Activated gamma-delta T cell (primary cell): Measurements from ENCODE around the gene CTRB1.
"Not testable (repeated sequence)": the region's sequence is repeated elsewhere in the genome, so short reads cannot be mapped to it uniquely, and the experiment has no call there.

Experiments
- DNase-seq: peaks from one replicate; lab custom pipeline; 2025; lab: John Stamatoyannopoulos, UW

Gene CTRB1

DNA sequence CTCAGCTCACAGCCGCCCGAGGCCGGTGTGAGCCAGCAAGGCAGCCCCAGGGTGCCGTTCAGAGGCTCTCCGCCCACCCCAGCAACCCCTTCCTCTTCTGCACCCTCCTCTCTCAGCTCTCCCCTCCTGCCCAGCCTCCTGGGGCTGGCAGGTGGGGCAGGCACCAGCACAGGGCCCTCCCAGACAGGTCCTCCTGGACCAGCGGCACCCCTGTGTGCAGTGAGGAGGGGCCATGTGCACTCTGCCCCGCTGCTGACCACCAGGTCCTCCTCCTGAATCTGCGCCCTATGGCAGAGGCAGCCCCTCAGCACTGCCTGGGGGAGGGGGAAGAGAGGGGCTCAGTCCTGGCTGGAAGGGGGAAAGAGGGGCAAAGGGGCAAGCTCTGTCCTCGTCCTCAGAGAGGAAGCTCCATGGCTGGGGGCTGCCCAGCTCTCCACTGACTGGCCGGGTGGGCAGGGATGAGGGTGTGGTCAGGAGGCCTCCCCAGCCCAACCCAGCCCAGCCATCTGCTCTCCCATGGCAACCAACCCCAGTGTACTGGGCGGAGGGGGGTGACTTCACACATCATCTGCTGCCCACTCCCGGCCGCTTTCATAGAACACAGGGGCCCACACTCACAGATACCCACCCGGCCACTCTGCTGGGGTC, 38.0 kb downstream of the CTRB1 start:
- no peak for DNase-seq

DNA sequence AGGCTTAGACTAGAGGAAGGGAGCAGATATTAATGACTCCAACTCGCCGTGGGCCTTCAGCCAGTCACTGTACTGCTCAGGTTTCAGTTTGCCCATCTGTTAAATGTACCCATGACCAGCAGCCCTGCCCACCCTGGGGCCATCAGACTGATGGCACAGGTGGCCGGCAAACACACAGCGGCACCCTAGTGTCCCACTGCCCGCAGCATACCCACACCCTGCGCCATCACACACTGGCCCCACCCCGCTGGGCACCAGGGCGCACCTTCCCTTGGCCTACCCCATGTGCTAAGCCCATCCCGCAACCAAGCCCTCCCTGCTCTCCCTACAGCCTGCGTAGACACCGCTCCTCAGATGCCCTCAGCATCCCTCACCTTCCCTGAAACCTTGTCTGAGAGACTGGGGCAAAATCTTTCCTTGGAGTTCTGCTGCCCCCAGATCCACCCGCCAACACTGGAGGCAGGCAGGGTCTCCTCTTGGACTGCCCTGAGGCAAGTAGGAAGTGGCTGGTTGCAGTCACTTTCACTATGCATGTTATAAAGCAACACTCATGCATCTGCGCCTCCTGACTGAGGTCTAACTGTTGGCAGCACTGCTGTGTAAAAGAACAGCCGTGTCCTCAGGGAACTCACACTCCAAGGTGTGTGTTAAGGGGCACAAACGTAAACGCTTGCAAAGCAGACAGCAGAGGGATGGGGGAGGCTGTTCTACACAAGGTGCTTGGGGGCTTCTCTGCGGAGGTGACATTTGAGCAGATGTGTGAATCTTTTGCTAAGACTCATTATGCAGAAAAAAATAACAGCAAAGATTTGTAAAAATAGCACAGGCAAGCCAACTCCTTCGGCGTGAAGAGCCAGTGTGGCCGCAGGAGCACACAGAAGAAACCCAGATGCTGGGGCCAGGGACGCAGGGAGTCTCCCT, 39.4 kb downstream of the CTRB1 start:
- DNase-seq: no peak

DNA sequence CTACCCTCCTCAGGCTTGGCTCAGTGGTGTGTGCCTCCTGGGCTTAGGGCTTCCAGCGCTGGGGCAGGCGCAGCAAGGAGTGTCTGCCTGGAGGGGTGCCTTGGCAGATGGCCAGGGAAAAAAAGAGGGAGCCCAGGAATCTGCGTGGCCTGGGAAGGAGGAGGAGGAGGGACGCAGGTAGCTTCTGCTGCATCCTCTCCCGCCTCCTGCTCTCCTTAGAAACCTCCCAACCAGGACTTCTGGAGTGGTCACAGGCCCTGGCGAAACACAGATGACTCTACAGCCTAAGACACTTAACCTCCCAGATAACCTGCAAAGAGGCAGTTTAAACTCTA, 40.0 kb downstream of the CTRB1 start:
- DNase-seq: no peak

DNA sequence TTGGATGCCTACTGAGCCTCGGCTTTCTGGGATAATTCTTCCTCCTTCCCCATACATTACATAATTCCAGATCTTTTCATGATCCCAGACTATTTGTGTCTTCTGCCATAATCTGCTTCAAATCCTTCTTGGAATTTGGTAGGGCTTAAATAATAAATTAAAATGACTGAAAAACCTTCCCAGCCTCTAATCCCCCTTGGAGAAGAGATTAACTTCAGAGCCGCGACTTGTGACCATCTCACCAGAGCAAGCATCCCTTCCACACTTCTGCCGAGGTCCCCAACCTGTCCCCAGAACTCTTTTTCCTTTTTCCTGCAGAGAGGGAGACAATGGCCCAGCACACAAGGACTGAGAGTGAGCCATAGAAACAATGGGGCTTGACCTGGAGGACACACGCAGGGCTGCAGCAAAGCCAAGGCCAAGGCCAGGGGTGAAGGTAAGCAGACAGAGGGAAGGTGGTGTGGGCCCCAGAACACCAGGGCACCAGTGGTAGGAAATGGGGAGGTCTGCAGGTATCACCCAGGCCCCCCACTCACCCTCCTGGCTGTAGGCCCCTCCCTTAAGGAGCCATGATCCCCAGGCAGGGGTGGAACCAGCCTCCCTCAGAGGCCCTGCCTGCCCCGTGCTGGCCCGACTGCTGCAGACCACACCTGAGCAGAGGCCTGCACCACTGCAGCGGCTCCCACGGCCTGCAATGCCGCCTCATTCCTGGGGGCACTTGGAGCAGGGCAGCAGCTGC, 42.2 kb downstream of the CTRB1 start:
- no peak for DNase-seq

DNA sequence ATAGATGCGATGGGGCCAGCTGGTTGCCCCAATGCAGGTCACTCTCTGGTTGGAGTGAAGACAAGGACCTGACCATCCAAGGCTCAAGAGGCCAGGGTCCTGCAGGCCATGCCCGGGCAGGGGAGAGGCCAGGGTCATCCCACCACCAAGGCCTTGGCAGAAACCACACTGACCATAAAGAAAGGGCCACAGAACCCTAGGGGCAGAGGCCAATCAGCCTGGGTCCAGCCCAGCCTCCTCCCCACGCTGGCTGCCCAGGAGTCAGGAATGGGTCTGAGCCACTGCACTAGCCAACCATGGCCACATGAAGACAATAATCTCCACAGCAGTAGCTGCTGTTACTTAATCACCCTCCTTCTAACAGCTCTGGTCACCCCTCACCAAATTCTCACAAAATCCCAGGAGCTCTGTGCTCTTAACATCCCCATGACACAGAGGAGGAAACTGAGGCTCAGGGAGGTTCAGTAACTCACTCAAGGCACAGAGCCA, 42.8 kb downstream of the CTRB1 start:
- DNase-seq: no peak

DNA sequence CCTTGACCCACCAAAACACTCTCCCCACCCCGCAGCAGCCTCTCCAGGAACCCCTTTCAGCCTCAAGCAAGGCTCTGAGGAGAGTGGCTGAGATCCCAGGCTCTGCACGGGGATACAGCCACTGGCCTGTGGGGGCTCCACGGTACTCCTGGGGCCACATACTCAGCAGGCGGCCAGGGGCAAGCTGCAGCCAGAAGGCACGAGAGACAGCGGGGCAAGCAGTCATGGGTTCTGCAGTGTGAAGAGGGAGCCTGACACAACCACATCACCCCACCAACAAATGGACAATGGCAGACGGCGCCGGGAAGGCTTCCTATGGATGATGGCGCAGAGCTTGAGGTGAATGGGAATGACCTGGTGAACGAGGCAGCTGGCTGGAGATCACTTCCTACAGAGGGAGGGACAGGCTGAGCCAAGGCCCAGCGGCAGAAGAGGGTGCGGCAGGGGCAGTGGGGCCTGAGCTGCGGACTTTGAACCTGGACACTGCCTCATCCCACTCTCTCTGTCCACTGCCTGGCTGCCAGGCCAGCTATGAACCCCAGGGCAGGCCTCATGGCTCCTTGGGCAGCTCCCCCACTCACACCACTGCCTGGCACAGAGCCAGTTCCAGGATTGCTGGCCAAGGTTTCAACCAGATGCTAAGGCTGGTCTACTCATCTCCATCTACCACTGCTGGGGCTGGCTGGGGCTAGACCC, 43.5 kb downstream of the CTRB1 start:
- DNase-seq: no peak

DNA sequence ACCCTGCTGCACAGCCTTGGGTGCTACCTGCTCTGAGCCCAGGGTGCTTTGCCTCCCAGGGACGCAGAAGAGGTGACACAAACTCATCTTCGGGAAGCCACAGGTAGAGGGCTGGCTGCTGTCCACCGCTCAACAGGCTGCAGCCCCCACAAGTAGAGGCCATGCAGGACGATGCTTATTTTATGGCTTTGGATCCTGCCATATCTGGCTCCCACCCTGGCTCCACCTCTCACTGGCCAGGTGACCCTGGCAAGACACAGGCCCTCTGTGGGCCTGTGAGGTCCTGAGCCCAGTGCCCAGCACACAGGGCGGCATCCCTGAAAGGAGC, 44.0 kb downstream of the CTRB1 start:
- no peak for DNase-seq

DNA sequence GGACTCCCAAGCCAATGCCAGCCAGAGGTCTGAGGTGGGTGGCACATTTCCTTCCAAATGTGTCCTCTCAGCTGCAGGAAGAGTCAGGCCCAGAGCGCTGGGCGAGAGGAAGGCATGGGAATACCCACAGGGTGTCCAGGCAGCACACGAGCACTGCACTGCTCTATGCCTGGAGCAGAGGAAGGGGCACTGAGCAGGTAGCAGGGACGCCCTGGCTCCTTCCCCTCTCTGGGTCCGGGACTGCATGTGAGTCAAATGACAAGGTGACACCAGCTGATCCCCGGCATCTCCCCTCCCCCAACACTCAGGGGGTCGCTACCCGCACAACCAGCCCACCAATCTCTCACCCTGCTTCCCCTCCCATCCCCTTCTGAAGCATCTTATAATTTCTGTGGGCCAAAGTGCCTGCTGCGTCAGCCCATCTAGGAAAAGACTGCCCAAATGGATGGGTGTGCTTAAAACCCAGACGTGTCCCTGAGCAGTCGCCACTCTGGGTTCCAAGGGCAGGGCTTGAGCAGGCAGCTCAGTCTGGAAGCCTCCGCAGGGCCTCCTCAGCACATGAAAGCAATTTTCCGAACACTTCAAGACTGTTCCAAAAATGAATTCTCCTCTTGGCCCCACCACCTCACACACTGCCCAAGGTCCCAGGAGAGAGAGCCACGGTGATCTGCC, 44.6 kb downstream of the CTRB1 start:
- DNase-seq: no peak

DNA sequence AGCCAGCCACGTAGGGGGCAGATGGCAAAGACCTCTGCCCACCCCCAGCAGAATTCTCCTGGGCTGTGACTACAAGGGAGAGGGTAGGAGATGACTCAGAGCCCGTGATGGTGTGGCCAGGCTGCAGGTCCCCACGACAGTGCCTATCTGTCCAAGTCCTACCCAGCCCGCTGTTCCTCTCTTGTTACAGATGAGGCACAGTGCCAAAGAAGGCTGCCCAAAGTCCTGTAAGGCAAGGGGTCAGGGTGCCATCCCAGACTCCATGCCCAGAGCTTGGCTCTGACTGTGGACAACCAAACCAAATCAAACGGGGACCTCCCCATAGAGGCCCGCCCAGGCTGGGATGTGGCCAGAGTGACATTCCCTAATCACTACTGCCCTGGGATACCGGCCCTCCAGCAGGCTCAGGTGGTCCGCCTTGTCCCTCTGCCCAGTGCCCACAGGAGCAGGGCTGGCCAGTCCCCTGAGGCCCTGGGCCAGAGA, 45.2 kb downstream of the CTRB1 start:
- no peak for DNase-seq

DNA sequence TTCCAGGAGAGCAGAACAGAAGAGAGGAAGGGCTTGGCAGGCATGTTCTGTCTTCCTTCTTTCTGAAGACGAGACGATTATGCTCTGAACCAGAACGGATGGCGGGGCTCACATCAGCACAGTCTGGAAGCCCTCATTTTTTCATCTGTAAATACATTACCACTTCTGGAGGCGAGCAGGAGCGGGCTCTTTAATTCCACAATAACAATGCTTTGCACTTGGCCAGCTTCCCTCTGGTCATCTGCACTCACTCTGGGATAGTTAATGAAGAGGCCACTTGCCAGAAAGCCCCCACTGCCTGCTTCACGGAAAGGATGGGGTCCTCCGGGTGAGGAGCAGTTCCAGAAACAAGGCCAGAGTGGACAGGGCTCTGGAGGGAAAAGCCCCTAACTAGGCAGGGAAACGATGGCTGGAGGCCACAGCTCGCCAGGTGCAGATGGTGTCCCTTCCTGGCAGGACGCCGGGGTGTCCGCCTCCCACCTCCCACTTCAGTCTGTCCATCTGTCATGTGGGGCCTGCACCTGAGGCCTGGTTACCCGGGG, 45.7 kb downstream of the CTRB1 start:
- no peak for DNase-seq

DNA sequence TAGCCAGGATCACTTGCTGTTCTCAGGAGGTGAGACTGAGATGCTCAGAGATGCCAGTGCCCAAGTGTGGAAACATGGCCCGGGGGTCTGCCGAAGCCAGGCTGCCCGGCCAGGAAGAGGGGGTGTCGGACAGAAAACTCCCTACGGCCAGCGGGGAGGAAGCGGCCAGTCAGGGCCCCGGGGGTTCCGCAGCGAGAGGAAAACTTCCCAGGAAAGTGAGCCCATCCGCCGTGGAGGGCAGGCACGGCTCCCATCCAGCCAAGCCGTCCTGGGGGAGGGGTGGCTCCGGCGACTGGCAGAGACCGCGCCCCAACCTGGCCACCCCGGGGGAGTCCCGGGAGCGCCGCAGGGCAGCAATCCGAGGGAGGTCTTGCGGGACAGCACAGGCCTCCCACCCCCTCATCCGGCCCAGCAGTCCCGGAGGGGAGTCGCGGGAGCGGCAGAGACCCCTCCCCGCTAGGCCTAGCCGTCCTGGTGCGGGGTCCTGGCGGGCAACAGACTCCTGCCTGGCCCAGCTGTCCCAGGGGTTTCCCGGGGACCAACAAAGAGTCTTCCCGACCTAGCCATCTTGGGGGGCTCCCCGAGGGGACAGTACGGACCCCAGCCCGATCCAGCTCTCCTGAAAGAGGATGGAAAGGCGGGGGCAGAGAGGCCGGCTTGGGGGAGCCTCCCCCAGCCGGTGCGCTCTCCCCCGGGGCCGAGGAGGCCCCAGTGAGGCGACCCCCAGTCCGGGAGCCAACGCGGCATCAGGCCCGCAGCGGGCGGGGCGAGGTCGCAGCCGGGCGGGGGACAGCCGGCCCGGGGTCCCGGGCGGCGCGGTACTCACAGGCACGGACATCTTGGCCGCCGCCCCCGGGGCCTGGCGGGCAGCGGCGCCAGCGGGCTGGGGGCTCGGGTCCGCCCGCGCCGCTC, 46.5 kb downstream of the CTRB1 start:
- DNase-seq: no peak

DNA sequence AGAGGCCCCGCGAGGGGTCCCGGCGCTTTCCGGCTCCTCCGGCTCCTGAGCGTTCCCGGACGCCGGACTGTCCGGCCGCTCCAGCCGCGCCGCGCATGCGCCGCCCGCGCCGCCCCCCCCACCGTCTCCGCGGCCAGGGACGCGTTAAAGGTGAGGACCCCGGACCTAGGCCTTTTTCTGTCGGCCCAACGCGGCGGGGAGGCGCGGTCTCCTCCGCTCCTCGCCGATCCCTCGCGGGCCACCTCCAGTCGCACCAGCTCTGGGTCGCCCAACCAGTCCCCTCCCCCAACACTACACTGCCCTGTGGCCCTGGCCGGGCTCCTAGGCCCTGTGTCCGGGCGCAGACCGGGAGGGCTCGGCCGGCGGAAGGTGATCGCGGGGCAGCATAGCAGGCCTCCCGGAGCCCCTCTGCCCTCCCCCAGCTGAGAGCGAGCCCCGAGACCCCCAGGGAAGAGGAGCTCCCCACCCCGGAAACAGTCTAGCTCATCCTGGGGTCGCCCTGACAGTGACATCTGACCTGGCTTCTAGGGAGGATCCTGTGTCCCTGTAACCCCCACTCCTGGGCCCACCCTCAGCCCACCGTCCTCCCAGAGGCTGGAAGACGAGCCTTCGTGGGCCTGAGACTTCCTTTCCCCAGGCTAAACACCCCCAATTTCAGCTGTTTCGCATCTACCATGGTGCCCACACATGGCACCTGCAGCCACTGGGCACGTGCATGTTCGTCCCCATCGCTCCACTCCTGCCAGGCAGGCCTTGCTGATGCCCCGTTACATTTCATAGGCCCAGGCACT, 47.3 kb downstream of the CTRB1 start:
- DNase-seq: no peak

DNA sequence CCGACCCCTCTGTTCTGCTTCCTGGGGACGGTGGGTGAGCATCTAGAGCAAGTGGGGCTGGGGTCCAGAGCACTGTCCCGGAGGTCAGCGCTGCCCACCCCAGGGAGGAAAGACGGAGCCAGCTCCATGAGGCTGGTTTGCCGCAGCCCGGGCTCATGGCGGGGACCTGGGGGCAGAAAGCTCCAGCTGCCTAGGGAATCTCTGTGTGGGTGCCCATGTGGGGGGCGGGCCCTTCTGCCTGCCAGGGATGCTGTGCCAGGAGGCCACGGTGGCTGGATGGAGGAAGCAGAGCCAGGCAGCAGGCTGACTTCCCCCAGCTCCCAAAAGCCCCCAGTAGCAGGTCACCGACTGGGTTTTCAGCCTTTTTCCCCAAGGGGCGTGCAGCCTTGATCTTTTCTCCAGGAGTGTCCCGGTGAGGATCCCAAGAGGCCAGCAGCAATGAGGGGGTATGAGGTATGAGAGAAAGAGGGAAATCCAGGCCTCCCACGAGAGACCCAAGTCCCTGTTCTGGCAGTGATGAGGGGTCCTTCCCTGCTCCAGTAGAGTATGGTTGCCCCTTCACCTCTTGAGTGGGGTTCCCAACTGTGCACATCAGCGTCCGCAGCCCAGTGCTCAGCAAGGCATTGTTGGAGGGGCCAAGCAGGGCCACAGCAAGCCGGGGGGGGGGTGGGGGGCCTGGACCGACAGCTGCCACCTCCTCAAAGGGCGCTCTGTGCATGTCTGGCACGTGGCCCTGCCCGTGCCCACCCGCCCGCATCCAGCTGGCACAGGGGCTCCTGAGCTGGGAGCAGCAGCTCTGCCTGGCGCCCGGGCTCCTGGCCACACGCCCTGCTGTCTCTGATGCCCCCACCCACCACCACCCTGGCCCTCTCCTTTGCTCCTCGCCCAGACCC, 48.2 kb downstream of the CTRB1 start:
- no peak for DNase-seq

DNA sequence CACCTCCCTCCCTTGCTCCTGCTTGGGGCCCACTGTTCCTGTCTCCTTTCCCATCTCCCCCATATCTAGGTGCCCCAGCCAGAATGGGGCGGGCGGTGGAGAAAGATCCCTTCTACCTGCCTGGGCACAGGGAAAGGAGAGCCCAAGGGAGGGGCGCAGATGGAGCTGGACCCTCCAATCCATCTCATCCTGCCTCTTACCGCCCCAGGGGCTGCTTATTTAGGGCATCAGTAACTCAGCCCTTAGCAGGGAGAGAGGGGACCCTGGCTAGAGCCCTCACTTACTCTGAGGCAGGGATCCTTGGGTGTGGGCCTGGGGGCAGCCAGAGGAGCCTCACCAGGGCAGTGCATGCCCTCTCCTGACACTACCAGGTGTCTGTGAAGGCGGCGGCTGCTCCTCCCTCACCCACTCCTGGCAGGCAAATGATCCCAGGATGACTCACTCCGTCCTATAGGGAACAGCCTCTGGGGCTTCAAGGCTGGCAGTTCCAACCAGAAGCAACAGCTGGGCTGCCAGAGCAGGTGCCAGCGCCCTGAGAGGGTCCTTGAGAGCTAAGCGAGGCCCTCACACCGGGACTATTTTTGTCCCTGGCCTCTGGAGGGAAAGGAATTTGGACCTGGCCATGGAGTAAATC, 49.0 kb downstream of the CTRB1 start:
- no peak for DNase-seq

DNA sequence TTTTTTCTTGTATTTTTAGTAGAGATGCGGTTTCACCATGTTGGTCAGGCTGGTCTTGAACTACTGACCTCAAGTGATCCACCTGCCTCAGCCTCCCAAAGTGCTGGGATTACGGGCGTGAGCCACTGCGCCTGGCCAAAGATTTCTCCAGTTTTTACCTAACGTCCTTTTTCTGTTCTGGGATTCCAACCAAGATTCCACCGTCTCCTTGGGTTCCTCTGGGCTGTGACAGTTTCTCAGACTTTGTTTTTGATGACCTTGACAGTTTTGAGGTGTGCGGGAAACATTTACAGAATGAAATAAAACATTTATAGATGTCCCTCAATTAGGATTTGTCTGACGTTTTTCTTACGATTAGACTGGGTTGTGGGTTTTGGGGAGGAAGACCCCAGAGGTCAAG, 50.6 kb downstream of the CTRB1 start:
- not testable (repeated sequence) for DNase-seq

DNA sequence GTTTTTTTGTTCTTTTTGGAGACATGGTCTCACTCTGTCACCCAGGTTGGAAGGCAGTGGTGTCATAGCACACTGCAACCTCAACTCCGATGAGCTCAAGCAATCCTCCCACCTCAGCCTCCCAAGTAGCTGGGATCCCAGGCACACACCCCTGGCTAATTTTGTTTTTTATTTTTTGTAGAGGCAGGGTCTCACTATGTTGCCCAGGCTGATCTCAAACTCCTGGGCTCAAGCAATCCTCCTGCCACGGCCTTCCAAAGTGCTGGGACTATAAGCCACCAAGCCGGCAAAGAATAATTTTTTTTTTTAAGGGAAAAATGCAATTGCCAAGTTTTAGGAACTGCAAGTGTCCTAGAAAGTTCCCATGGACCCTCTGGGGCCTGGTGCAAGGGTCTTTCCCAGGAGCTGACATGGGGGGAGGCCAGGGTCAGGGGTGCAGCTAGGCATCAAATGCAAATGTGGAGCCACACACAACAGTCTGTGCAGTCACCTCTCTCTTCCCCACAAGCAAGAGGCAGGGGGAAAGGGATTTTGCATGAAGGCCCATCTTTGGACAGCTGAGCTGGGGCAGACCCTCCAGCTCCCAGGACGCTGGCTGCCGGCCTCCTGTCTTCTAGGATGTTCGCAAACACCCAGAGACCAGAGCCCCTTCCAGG, 52.8 kb downstream of the CTRB1 start:
- DNase-seq: no peak

DNA sequence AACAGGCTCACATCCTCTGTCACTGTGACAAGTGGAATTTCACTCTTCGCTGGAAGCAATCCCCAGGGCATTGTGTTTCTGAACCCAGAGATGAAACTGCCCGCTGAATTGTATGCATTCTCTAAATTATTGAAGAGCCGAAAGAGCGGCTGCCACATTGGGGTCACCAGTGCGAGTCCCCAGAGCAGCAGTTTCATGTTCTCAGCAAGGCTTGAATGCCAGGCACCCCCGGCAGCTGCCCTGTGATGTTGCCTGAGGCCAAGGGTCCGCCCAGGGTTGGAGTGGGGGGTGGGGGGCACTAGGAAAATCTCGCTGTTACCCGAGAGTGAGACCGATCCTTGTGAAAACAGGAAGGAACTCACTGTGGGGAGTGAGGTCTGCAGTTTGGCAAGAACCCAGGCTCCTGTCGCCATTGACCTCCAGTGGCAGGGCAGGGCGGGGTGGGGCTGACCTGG, 53.3 kb downstream of the CTRB1 start:
- DNase-seq: no peak
